ENCODE measurements around the gene BTBD7. TPM values are rescaled to one million over a fixed set of nuclear protein-coding genes. Genes with fewer than 3 reads are reported as not detected.

The BTBD7 gene
- total and polyA plus RNA-seq, 2 of the 4 experiments (the other 2 are of a cell fraction): 11.9 to 30.5 TPM

DNA sequence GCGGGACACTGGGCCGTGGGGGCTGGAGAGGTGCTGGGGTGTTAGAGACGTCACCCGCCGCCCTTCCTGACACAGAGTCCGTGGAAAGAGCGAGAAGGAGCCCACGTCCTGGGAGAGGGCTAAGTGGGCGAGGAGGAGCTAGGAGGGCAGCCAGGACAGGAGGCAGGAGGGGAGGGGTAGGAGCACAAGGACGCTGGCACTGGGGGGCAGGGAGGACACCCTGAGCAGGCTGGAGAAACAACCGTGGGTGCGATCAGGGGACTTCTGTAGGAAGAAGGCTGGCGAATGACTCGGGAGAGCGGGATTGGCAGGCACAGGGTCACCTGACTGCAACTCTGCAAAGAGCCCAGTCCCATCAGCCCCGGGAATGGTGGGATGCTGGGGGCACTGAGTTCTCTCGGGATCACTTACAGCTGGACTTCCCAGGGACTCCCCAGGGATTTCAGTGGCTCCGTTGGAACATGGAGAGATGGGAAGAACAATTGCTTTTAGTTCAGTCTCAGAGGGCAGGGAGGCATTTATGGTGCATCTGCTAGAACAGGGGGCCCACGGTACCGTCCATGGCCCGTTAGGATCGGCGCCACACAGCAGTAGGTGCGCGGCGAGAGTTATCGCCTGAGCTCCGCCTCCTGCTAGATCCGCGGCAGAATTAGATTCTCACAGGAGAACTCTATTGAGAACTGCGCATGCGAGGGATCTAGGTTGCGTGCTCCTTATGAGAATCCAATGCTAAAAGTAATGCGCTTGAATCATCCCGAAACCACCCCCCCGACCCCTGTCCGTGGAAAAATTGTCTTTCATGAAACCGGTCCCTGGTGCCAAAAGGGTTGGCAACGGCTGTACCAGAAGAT is 101.5 kb downstream of the BTBD7 start:
- Histone ChIP-seq H4K20me1 (ENCODE audit: insufficient read depth, low read length) (no peaks in the 10 kb centered on the region), H3K4me1 (ENCODE audit: control insufficient read depth, insufficient read depth, low read length) (peaks cover 2% of the 10 kb centered on the region; the same call in 1 of the 2 replicates), H3K27ac (ENCODE audit: insufficient read depth, low read length) (peak overlapping the region; percentile 40; the same call in 1 of the 2 replicates), H3K9me3 (ENCODE audit: control insufficient read depth, insufficient read depth, low read length) (no peaks in the 10 kb centered on the region), H2AFZ (replicated peaks; ENCODE audit: low read length, poor library complexity) (peak overlapping the region; percentile 97), H2BK120ac (ENCODE audit: low read depth, low read length) (no peak overlapping the region; the same call in none of the 2 replicates), H3K9me1 (ENCODE audit: insufficient read depth, low read length) (peaks cover 13% of the 10 kb centered on the region; the same call in 1 of the 2 replicates), H3K14ac (replicated peaks; ENCODE audit: low read depth, low read length) (peak overlapping the region; percentile 82; the same call in 1 of the 2 replicates), H3K23ac (ENCODE audit: low read depth, low read length) (0 out of 2 replicates have a peak overlapping the region, but pooled peaks have one; percentile 59), H2AK9ac (replicated peaks; ENCODE audit: low read depth, low read length, poor library complexity) (peak overlapping the region; percentile 35), H2BK20ac (ENCODE audit: low read depth, low read length) (no peak overlapping the region; the same call in 1 of the 2 replicates), H4K5ac (ENCODE audit: low read depth, low read length) (peak overlapping the region; percentile 88), H3K4ac (ENCODE audit: low read depth, low read length) (peak overlapping the region; percentile 91), H2BK15ac (ENCODE audit: low read depth, low read length) (no peak overlapping the region), H4K91ac (ENCODE audit: insufficient read depth, low read depth, low read length) (peak overlapping the region; percentile 59; the same call in 1 of the 2 replicates), H2BK5ac (ENCODE audit: low read depth, low read length, poor library complexity, severe bottlenecking) (peak overlapping the region; percentile 27), H3K9ac (ENCODE audit: low read depth, low read length) (peak overlapping the region; percentile 65), H3K56ac (ENCODE audit: extremely low read depth, insufficient read depth, low read length) (no peak overlapping the region), H3K79me1 (ENCODE audit: low read depth in 1 of 2, low read length in 2 of 2) (no peaks in the 10 kb centered on the region), H3K36me3 (ENCODE audit: control insufficient read depth, insufficient read depth, low read length) (peaks cover 9% of the 10 kb centered on the region), H3K4me2 (ENCODE audit: low read depth, low read length) (peak overlapping the region; percentile 94), H3K18ac (ENCODE audit: low read depth, low read length) (no peak overlapping the region; the same call in 1 of the 2 replicates), H2AK5ac (ENCODE audit: low read depth, low read length) (no peak overlapping the region; the same call in 1 of the 2 replicates), H3K4me3 (ENCODE audit: insufficient read depth, low read depth, low read length) (peak overlapping the region; percentile 65), H3K27me3 (ENCODE audit: control insufficient read depth, insufficient read depth, low read length) (no peaks in the 10 kb centered on the region), H4K8ac (ENCODE audit: low read depth in 2 of 2, low read length in 2 of 2) (peak overlapping the region; percentile 46 to 83)
- no TSS peak for BruUV-seq (replicated peaks)
- ATAC-seq (ENCODE audit: low read depth) (peak; percentile 84), DNase-seq (peak; percentile 59)
- intact Hi-C loops (cut with micrococcal nuclease) (no loop called here), in situ Hi-C loops (cut with MboI; ENCODE audit: low sequenced_read_pairs) (no loop called here), dilution Hi-C loops (cut with HindIII; ENCODE audit: low sequenced_read_pairs, unreplicated experiment) (no loop called here)
- ChIA-PET CTCF (interaction anchor here (1.1 to 1.5 kb wide), 2 partner anchors 24 to 27 kb away, joined by 3 read pairs; partner anchors contain the start of genes GON7 and UBR7), POLR2A (ENCODE audit: unreplicated experiment) (interaction anchor here (0.6 kb wide), 1 partner anchor 32 kb away, joined by 3 read pairs; no protein-coding TSS in a partner anchor)
- 35% methylated on average over 21 of the region's 39 CpGs; no CpG with 5 or more reads in 1 of the 2 experiments for WGBS, 2 experiments (ENCODE audit: extremely low coverage in 2 of 2, insufficient read length in 1 of 2)
- TF ChIP-seq USF2 (IDR thresholded peaks at IDR 0.05; ENCODE audit: low read depth, low read length) (peak; percentile 82), FOS (IDR thresholded peaks at IDR 0.05; ENCODE audit: low read depth, low read length) (peak; percentile 14; the same call in 1 of the 2 replicates), CEBPB (IDR thresholded peaks at IDR 0.05; ENCODE audit: low read depth, low read length) (no peak)

All from IMR-90 (cell line).